Inferior parietal cortex (tissue), 1 donor: ENCODE measurements around the gene MLEC.

ENCODE experiments used
- DNase-seq: peaks from one replicate; pipeline ENCODE4 v3.0.0-alpha.2; 2016; ENCODE audit errors: extremely low spot score

The MLEC gene

DNA sequence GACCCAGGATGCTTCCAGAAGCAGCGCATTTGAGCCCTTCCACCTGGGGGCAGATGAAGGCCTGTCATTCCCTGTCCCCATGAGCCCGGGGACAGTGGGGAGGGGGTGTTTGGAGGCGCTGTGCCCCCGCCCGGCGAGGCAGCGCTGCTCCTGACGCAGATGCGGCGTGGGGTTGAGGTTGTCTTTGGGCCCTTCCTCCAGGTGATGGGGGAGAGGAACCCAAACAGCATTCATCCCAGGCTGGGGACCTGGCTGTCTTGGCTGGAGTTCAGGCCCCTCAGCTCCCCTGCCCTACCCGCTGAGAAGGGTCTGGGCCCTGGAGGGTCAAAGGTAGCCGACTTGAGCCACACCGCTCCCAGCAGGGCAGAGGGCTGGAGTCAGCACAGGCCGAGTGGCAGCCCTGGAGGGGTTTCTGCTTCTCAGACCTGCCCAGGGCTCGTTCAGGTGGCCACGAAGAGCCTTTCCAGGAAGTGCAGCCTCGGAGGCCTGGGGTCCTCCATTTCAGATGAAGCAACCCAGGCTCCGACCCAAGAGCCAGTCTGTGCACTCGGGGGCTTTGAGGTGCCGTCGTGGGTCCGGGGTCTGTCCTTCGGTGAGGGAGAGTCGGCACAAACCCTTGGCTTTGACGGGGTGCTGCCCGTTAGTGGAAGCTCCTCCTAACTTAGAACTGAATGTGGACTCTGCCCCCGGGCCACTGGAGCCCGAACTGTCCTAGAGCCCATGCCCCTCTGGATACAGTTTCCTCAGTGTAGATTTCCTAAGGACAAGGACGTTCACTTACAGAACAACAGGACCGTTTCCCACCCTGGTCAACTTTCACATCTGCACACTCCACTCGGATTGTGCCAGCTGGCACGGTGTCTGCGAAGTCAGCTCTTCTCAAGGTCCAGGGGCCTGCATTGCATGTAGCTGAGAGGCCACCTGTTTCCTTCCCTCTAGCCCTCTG is 54.8 kb downstream of the MLEC start:
- no peak for DNase-seq

DNA sequence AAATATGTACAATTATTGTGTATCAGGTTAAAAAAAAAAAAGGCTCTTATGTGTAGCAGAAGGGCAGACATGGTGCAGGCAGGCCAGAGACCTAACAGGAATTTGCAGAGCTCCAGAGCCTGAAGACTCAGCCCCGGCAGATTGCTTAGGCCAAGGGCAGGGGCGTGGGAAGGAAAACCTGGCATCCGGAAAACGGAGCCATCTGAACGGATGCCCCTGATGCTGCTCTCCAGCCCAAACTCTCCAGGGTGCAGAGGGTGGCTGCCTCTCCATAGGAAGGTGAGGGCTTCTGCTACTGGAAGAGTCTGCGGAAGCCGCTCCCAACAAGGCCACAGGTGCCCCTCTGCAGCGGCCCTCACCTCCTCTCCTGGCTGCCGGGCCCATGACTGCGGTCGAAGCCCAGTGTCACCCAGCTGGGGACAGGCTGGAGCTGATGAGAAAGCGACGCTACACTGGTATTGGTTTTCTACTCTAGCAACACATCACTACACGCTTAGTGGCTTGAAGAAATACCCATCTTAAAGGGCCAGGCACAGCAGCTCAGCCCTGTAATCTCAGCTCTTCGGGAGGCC is 58.1 kb downstream of the MLEC start:
- no peak for DNase-seq

DNA sequence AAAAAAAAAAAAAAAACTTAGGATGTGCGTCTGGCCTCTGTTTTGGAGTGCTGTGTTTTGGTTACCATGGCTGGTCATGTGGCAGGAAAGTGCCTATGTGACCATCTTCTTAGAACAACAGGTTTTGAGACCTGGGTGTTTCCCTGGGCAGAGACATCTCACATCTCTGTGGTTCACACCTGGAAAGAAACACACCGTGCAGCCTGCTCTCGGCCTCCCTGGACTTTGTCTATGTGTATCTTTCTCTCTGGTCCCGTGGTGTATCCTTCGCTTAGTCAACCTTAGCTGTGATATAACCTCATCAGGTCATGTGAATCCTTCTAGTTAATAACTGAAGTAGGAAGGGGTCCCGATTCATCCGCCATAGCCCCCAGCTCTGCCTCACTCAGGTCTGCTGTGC is 61.3 kb downstream of the MLEC start:
- DNase-seq = no peak

DNA sequence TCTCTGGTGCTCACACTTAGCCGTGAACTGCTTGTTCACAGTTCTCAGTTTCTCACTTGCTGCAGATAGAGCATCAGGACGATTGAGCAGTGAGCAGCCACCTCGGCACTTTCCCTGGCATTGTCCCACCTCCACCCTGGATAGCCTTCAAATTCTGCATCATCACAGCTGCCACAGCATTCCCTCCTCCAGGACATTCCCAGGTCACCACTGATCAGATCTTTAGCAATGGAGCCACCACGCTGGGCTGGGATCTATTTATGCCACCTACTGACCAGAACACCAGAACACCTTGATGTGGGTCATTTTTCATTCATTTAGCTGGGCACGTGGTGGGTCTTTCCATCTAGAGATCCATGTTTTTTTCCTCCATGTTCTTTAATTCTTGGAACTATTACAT is 62.3 kb downstream of the MLEC start:
- no peak for DNase-seq

DNA sequence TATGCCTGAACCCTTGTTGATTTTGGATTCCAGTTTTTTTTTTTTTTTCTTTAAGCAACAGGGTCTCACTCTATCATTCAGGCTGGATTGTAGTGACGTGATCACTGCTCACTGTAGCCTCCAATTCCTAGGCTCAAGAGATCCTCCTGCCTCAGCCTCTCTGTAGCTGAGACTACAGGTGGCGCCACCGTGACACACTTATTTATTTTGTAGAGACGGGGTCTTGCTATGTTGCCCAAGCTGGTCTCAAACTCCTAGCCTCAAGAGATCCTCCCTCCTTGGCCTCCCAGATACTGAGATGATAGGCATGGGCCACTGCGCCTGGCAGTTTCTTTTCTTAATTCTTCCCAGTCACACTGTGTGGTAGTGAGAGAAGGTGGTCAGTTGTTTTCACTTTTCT is 63.9 kb downstream of the MLEC start:
- DNase-seq = no peak

DNA sequence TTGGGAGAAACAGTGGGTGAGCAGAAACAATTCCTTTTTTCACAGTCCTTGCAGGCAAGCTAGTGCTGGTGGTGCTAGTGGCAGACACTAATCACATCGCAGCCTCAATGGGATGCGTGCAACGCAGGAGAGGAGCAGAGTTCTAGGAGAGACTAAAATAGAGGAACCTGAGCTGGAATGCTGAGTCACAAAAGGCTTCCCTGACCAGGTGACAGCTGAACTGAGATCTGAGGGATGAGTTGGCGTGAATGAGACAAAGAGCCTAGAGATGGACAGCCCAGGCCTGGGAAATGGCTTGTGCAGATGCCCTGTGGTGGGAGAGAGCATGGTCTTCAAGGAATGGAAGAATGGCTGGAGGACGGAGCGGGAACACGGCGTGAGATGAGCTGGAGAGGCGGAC is 64.4 kb downstream of the MLEC start:
- DNase-seq = no peak
